EL (cell line): ENCODE results near the gene VRK3.
"Not testable (repeated sequence)": the region's sequence is repeated elsewhere in the genome, so short reads cannot be mapped to it uniquely, and the experiment has no call there.

Experiments used
- DNase-seq: peaks from one replicate; pipeline ENCODE4 v3.0.0-alpha.2; 2016

Gene VRK3

DNA sequence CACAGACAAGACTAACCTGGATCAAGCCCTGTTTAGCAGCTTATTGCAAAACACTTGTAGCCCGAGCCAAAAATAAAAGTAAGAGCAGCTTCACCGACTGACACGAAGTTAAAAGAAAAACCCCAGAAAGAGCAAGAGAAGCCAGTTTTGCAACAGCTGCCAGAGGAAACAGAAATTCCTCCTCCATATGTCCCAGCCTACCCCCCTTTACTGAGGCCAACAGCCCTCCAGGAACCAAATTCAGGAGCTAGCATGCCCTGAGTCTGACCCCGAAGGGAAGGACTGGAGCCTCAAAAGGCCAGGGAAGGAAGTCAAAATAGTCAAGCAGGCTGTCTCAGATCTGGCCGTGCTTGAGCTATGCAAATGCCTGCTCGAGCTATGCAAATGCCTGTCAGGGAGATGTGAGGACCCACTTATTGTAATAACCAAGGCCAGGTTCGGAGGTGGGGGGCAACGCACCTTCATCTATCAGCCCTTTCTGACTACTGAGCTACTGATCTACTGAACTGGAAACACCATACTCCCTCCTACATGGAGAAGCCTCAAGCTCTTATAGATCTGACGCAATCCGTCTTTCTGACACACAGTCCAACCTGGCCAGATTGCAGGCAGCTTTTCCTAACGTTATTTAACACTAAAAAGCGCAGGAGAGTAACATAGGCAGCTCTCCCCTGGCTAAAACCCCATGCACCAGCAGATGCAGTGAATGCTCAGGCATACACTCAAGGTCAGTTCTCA is 70.9 kb downstream of the VRK3 start:
- DNase-seq, result no peak

DNA sequence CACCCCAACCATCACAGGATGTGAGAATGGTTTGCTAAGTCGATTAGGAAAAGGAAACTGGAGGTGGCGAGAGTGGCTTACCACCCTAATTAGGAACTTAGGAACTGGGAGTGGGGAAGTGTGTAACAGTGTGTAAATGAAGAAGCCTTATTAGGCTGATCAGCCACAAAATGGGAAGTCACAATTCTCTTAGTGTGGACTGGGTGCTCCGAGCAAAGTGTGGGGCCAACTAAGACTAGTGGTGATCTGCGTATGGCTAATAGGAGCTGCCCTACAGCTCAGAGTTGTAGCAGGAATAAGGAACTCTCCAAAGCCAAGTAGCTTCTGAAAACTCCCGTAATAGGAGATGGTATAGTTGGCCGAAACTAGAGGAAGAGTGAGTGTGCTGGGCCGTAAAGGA is 71.8 kb downstream of the VRK3 start:
- DNase-seq, result no peak

DNA sequence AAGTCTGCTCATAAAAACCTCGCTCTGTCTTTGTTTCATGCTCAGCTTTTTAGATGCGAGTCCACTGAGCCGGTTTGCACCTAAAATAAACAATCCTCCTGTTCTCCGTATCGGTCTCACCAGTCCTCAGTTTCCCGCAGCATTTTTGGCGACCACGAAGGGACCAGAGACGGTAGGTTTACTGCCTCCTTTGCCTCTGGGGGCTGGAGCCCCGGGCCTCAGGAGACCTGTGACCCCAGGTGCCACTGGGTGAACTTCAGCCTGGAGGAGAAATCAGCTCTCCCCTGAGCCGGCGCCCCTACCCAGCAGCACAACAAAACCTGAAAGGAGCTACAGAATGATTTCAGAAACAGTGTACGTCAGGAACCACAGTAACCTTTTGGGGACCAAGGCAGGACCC is 72.3 kb downstream of the VRK3 start:
- no peak for DNase-seq

DNA sequence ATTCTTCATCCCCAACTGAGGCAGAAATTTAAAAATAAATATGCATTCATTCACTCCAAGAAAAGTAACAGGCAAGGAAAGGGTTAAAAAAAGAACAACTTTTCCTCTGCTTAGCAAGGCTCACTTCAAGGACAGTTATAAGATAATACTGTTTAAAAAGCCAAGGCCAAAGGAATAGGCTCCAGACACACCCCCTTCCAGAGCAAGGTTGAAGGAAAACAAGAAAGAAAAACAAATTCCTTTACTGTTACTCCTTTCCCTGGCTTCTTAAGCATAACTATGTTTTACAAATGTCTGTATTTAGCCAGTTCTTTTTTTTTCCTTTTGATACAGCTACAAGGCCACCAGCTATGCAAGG is 72.7 kb downstream of the VRK3 start:
- no peak for DNase-seq

DNA sequence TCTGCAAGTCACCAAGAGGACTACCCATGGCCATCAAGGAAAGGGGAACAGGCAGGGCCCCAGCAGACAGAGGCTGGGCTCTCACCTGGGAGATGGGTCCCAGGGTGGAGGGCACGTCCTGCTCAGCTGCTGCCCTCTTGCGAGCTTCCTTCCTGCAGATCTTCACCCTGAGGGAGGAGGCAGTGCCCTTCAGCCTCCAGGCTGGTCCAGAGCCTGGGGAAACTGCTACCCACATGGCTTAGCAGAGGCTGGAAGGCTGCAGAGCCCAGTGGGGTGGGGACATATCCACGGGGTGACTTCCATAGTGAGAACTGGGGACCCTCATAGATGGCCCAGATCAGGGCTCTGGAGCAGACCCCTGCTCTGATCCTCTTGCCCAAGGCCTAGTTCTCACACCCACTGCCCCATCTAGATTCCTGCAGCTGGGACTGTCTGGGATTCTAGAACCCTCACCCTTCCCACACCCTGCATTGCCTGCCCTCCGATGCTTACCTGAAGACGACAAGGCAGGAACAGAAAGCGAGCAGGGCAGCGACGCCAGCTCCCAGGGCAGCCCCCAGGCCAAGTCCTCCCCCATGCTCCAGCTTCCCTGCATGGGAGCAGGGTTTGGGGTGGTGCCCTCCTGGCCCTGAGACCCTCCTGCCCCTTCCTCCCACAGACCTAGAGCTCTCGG is 73.2 kb downstream of the VRK3 start:
- DNase-seq, result no peak

DNA sequence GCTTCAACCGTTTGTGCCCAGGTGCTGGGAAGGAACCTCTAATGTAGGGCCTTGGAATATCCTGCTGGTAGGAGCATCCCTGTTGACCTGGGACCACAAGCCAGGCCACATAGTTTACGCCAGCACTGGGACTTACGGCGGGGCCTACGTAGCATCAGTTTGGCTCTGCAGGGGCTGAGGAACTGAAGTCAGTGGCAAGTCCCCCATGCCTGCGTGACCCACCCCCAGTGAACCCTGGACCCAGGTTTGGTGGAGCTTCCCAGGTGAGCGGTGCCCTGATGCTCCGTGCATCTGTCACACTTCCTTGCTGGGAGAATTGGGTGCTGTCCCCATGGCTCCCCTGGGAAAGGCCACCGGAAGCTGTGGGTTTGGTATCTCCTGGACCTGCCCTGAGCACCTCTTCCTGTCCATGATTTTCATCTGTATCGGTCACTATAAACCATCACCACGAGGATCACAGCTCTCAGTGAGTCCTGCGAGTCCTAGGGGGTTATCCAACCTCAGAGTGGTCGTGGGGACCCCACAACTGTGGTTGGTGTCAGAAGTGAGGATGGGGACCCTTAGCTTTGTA is 74.1 kb downstream of the VRK3 start:
- DNase-seq, result no peak

DNA sequence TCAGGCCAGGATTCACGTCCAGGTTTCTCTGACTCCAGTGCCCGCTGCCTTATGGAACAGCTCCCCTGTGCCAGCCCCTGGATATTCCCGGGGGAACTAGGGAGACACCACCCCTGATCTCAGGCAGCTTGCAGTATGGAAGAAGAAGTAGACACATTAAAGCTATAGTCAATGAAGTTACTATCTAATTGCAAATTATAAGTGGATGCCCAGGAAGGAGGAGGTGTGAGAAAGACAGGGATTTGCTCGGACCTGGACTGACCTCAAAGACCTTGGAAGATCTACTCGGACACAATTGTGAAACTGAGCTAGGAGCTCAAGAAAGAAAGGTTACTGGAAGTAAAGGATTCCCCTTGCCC is 74.6 kb downstream of the VRK3 start:
- no peak for DNase-seq

DNA sequence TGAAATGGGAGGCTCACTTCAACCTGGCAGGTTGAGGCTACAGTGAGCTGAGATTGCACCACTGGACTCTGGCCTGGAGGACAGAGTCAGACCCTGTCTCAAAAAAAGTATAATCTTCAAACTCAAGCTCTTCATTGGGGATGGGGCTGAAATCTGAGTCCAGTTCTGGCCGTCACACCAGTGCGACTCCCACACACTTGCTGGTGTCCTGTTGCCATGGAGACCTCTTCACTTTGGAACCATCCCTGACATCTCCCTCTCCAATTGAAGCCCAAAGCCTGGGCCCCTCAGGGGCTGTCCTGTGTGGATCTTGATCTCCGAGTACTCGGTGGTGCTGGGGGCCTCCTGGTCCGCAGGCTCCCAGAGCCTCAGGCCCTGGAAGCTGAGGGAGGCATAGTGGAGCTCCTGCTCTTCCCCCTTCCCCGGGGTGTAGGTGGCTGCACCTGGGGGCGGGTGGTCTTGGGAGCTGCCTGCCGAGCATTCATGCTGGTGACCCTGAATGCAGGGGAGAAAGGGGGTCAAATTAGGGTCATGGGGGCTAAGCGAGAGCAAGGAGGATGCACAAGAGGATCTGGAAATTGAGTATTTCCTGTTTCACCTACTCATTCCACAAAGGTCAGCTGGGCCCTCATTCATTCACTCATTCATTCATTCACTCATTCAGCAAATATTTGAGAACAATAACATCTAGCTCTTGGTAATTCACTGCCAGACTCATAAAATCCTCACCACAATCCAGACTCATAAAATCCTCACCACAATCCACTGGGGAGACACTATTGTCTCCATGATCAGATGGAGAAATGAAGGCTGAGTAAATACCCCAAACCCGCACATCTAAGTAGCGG is 75.2 kb downstream of the VRK3 start:
- DNase-seq, result no peak

DNA sequence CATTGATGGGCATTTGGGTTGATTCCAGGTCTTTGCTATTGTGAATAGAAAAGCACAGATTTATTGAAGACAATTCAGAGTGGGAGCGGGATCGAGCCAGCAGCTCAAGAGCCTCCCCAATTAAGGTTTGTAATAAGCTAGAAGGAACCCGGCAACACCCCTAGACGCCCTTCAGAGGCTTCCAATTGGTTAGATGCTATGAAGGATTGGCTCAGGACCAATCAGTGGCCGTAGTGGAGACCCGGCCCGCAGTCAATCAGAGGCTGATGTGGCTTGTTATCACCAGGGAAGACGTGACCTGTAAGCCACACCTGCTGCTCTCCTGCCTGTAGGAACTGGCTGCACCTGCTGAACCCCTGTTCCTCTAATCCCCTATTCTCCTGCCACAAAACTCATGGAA is 78.8 kb downstream of the VRK3 start:
- DNase-seq, result no peak

DNA sequence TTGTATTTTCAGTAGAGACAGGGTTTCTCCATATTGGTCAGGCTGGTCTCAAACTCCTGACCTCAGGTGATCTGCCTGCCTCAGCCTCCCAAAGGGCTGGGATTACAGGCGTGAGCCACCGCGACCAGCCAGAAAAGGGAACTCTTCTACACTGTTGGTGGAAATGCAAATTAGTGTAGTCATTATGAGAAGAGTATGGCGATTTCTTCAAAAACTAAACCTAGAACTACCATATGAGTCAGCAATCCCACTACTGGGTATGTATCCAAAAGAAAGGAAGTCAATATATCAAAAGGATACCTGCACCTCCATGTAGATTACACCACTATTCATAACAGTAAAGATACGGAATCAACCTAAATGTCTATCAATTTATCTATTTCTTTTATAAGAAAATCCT is 80.6 kb downstream of the VRK3 start:
- not testable (repeated sequence) for DNase-seq

DNA sequence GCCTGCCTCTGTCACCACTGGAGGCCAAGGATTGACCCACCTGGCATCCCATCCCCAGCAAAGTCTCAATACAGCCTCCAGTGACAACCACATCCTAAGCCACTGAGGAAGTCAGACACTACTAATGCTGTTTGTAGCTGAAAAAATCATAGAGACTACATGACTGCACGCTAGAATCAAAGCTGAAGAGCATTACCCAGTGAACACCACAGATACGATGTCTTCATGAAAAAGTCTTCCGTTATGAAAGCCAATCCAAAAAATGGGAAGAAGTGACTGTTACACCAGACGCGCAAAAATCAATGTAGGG is 84.7 kb downstream of the VRK3 start:
- no peak for DNase-seq

DNA sequence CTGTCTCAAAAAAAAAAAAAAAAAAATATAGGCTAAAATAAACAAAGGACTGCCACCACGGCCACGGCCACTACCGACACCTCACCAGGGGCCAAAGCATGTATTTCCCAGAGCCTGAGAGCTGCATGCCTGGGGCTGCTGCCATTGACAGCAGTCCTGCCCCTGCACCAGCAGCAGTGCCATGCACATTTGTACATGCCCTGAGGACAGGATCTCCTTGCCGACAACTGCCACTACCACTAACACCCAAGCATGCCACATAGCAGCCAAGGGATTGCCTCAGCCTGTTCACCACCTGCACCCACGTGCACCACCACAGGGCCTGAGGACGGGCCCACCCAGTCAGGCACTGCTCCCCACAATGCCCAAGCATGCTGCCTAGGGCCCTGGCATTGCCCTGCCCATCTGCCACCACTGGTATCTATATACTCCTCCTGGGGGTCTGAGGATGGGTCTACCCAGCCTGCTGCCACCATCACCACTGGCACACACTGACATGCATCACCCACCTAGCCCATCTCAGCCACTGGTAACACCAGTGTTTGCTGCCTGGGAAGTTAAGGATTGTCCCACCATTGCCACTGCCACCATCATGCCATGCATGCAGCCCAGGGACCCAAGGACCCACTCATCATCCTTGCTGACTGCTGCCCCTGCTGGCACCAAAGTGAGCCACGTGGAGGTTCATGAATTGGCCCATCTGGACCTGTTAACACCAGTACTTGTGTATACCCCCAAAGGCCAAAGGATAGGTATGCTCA is 85.3 kb downstream of the VRK3 start:
- no peak for DNase-seq

DNA sequence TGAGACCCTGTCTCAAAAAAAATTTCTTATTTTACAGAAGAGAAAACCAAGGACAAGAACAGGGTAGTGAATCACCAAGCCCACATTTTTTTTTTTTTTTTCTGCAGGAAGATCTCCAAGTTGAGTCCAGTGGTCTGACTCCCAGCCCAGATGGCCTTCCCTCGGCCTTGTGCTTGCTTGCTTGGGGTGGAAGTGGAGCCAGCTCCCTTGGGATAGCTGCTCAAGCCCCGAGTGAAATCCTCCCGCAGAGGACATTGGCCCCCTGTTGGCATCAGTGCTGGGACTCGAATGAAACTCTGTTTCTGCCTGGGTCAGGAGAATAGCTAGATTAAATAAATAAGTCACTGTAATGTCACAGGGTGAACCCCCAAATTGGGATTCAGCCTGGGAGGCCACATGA is 86.5 kb downstream of the VRK3 start:
- no peak for DNase-seq

DNA sequence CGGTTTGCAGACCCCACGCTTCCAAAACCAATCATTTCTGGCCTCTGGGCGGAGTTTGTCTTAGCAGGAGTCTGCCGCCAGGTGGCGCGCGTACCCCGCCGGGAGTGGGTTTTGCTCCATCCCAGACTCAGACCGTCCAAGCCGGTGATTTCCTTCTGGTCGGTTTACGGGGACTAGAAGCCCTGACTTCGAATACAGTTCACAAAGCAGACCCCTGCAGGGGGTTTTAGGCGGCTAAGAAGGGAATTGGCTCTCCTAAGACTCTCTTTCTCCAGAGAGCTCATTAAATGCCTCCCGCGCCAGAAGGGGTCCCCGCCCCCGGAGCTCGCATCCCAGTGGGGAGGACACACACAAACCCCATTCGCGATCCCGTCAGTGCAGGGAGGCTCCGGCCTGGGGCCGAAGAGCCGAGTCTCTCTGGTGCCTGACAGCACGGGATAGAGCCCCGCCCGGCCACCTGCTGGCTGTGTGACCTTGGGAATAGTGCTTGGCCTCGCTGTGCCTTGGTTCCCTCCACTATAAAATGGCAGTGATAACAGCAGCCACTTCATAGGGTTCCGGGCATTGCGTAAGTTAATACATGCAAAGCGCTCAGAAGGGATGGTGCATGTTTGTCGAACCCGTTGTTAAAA is 87.3 kb downstream of the VRK3 start:
- peak; percentile 70 for DNase-seq

DNA sequence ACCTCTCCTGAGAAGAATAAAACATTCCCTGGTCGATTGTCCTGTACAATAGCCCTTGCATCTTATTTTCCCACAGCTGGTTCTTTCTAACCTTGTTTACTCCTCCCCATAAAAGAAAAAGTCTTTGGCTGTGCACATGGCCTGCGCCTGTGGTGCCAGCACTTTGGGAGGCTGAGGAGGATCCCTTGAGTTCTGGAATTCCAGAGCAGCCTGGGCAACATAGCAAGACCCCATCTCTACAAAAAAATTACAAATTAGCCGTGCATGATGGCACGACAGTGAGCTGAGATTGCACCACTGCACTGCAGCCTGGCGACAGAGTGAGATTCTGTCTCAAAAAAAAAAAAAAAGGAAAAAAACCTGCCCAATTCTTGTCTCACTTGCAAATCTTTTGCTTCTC is 88.6 kb downstream of the VRK3 start:
- no peak for DNase-seq

DNA sequence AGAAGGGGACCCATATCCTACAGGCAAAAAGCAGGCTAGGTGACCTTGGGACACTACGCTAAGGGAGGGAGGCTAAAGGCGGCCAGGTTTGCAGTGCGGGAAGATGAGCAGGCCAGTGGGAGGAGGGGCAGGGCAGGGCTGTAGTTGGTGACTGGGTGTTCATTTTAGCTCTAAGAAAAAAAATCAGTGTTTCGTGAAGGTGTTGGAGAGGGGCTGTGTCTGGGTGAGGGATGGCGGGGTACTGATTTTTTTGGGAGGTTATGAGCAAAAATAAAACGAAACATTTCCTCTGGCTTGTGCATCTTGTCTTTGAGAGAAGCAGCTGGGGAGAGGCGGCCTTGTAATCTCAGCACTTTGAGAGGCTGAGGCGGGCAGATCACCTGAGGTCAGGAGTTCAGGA is 91.5 kb downstream of the VRK3 start:
- no peak for DNase-seq

DNA sequence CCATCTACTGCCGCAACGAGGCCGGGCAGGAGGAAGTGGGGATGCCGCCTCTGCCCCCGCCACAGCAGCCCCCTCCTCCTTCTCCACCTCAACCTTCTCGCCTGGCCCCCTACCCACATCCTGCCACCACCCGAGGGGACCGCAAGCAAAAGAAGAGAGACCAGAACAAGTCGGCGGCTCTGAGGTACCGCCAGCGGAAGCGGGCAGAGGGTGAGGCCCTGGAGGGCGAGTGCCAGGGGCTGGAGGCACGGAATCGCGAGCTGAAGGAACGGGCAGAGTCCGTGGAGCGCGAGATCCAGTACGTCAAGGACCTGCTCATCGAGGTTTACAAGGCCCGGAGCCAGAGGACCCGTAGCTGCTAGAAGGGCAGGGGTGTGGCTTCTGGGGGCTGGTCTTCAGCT is 92.4 kb downstream of the VRK3 start:
- no peak for DNase-seq

DNA sequence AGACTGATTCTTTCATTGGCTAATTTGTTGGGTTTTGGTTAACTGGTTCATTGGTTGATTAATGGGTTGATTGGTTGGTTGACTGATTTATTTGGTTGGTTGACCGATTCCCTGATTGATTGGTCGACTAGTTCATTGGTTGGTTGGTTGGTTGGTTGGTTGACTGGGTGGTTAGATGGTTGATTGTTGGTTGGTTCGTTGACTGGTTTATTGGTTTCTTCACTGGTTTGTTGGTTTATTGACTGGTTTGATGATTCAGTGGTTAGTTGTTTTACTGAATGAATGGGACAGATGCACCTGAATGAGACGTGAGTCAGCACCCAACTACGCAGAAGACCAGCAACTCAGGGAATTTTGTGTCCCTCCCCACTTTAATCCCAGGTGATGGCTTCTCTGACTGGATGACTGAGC is 93.1 kb downstream of the VRK3 start:
- no peak for DNase-seq

DNA sequence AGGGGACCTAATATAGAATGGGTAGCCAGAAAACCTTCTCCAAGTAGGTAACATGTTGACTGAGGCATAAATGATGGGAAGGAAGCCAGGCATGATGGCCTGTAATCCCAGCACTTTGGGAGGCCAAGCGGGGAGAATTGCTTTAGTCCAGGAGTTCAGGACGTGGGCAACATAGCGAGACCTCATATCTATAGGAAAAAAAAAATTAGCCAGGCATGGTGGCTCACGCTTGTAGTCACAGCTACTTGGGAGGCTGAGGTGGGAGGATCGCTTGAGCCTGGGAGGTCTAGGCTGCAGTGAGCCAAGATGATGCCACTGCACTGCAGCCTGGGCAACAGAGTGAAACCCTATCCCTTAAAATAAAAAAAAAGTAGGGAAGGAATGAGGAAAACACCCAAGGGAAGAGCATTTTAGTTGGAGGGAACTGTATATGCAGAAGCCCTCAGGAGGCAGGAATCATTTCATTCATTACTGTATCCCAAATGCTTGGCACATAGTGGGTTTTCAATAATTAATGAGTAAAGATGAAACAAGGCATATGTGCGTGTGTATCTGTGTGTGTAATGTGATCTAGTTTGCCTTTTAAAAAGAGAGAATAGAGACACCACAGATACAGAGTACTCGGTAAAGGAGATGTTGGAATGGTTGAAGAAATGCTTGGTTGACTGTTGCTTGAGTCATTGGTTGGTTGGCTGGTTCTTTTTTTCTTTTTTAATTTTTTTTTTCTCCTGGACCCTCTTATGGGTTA is 93.7 kb downstream of the VRK3 start:
- DNase-seq, result no peak

DNA sequence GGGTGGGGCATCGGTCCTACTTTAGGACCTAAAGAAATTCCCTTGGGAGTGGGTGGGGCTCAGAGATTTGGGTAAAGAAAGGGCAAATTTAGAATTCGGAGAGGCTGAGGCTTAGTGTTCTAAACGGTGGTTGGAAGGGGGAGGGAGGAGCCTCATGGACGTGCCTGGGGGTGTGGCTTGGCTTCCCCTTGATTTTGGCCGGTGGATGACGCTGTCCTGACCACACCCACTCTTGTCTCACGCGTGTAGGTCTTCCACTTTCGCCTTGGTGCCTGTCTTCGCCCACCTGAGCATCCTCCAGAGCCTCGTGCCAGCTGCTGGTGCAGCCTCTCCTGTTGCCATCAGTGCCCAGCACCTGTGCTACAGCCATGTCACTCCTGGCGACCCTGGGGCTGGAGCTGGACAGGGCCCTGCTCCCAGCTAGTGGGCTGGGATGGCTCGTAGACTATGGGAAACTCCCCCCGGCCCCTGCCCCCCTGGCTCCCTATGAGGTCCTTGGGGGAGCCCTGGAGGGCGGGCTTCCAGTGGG is 94.6 kb downstream of the VRK3 start:
- peak; percentile 23 for DNase-seq

DNA sequence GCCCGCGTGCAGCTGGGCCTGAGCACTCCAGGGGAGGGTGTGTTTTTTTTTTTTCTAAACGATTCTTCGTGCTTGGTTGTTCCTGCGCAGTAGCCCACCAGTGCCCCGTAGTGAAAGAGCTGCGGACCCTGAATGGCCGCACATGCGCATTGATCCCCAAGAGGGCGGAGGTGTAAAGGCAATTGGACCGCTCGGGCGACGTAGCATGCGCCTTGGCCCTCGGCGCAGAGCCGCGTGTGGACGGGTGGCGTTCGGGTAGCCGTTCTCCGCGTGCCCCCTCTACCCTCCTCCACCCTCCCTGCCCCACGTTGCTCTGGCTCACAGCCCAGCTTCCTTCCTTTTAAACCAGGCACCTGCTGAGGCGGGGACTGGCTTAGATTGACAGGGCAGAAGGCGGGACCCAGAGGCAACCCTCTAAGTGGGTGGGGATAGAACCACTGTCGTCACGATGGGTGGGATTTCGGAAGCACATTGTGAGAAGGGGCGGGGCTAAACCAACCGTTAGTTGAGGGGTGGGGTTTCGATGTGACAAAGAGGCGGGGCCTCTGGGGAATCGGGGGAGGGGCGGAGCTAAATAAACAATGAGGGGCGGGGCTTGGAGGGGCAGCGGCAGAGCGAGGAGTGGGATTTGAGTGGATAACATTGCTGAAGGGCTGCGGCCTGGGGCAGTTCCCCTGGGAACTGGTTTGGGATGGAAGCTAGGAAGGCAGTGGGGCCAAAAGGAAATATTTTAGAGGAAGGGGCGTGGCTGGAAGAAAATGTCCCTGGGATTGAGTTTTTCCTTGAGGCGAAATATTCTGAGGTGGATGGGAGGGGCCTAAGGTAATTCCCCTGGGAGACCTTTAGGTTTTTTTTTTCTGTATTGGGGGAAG is 95.3 kb downstream of the VRK3 start:
- peak; percentile 94 for DNase-seq
